Omental fat pad (tissue), 4 donors: Measurements from ENCODE around the gene CC2D1A. TPM values are rescaled to one million over a fixed set of nuclear protein-coding genes. Genes with fewer than 3 reads are reported as not detected.

Source experiments
- ATAC-seq: fragments of 150-250 bp; one replicate; pipeline ENCODE4 v1.9.1; 2016; ENCODE audit warnings: mild to moderate bottlenecking, moderate library complexity; ENCODE audit not compliant: low FRiP score
- DNase-seq: peaks from one replicate; pipeline ENCODE4 v3.0.0-alpha.2; 2019; ENCODE audit warnings: low spot score
- CTCF ChIP-seq, 3 donors: fragments of 450-650 bp; IDR thresholded peaks; one replicate each; pipeline ENCODE4 v1.5.1; 2016 to 2017; ENCODE audit warnings: antibody characterized with exemption in 3 of 3, mild to moderate bottlenecking in 3 of 3, moderate library complexity in 2 of 3
- total RNA-seq, 4 donors: library from RNA; depleted of rRNA; stranded (reverse); fragments of >200 nt; gene quantifications; one replicate each; pipeline ENCODE4 v1.1.0, GENCODE V29; 2016

The CC2D1A gene
- total RNA-seq, 4 donors from 2014 or later = 12.3 to 24.9 (median 15.6) TPM

- DNase-seq (no peak), ATAC-seq (peak; percentile 4)
Measured at GRCh38 chr19:13884726-13885591, 21.0 kb upstream of the CC2D1A start.

GRCh38 chr19:13885826-13886365 is 20.1 kb upstream of the CC2D1A start:
- ATAC-seq (no peak), DNase-seq (no peak)
- TF ChIP-seq CTCF (IDR thresholded peaks at IDR 0.05) = no peak

More at GRCh38 chr19:13884726-13885591, 21.0 kb upstream of the CC2D1A start:
- TF ChIP-seq CTCF (IDR thresholded peaks at IDR 0.05) = no peak

GRCh38 chr19:13887018-13887436 is 19.0 kb upstream of the CC2D1A start:
- TF ChIP-seq CTCF (IDR thresholded peaks at IDR 0.05) = no peak
- ATAC-seq (no peak), DNase-seq (no peak)

- ATAC-seq (no peak), DNase-seq (no peak)
- no peak for TF ChIP-seq CTCF (IDR thresholded peaks at IDR 0.05)
Measured at GRCh38 chr19:13887517-13887916, 18.5 kb upstream of the CC2D1A start.

GRCh38 chr19:13888281-13888680 is 17.7 kb upstream of the CC2D1A start:
- no peak for TF ChIP-seq CTCF (IDR thresholded peaks at IDR 0.05)
- ATAC-seq (no peak), DNase-seq (no peak)

- no peak for TF ChIP-seq CTCF (IDR thresholded peaks at IDR 0.05)
- ATAC-seq (no peak), DNase-seq (no peak)
Measured at GRCh38 chr19:13890136-13890535, 15.9 kb upstream of the CC2D1A start.

GRCh38 chr19:13892870-13893269 is 13.1 kb upstream of the CC2D1A start:
- no peak for TF ChIP-seq CTCF (IDR thresholded peaks at IDR 0.05)
- DNase-seq (no peak), ATAC-seq (no peak)
